Thymus (tissue), 11 donors: Measurements from ENCODE around the gene SLC44A2. TPM values are rescaled to one million over a fixed set of nuclear protein-coding genes. Genes with fewer than 3 reads are reported as not detected.
A peak's percentile ranks its signal among the peaks of the same experiment; 100 is the strongest.

Experiments
- DNase-seq, 9 donors: peaks; one replicate each; pipeline ENCODE4 v3.0.0-alpha.2; 2013; ENCODE audit warnings: low spot score in 9 of 9, low read depth in 6 of 9, missing footprints in 1 of 9
- H3K27ac ChIP-seq, 2 donors: one replicate each; pipeline ENCODE4 v1.5.1; 2013; ENCODE audit warnings: control low read depth in 1 of 2, low read depth in 1 of 2, low read length in 1 of 2, mild to moderate bottlenecking in 1 of 2, moderate library complexity in 1 of 2
- H3K27me3 ChIP-seq, 2 donors: one replicate each; pipeline ENCODE4 v1.5.1; 2013; ENCODE audit warnings: low read length in 1 of 2; ENCODE audit not compliant: control insufficient read depth in 2 of 2, insufficient read depth in 1 of 2
- H3K36me3 ChIP-seq, 2 donors: one replicate each; pipeline ENCODE4 v1.5.1; 2013; ENCODE audit warnings: low read length in 1 of 2, mild to moderate bottlenecking in 1 of 2, moderate library complexity in 1 of 2; ENCODE audit not compliant: control insufficient read depth in 2 of 2, insufficient read depth in 2 of 2
- H3K4me1 ChIP-seq, 2 donors: one replicate each; pipeline ENCODE4 v1.5.1; 2013; ENCODE audit warnings: low read length in 2 of 2; ENCODE audit not compliant: control insufficient read depth in 2 of 2, insufficient read depth in 2 of 2
- H3K4me3 ChIP-seq, 2 donors: one replicate each; pipeline ENCODE4 v1.5.1; 2013; ENCODE audit warnings: low read length in 2 of 2, control low read depth in 1 of 2, mild to moderate bottlenecking in 1 of 2
- H3K9me3 ChIP-seq, 2 donors: one replicate each; pipeline ENCODE4 v1.5.1; 2013; ENCODE audit warnings: low read length in 1 of 2, mild to moderate bottlenecking in 1 of 2; ENCODE audit not compliant: control insufficient read depth in 2 of 2, insufficient read depth in 1 of 2
- WGBS: extraction: QIAGEN DNeasy Blood & Tissue Kit; methylation state at CpG from one replicate; pipeline ENCODE4 v1.1.7; 2013; 5-methylcytosine and 5-hydroxymethylcytosine counted together
- polyA plus RNA-seq: library from polyadenylated mRNA; stranded (reverse); fragments of 200-250 nt; gene quantifications from one replicate; pipeline ENCODE4 v1.2.3, GENCODE V29; 2013
- total RNA-seq: library from RNA; stranded (reverse); fragments of 120-200 nt; gene quantifications from one replicate; pipeline ENCODE4 v1.2.4, GENCODE V29; 2013
- donor health status: healthy.

SLC44A2 gene
- total and polyA plus RNA-seq, 2 donors: 25.6 to 78.4 TPM

DNA sequence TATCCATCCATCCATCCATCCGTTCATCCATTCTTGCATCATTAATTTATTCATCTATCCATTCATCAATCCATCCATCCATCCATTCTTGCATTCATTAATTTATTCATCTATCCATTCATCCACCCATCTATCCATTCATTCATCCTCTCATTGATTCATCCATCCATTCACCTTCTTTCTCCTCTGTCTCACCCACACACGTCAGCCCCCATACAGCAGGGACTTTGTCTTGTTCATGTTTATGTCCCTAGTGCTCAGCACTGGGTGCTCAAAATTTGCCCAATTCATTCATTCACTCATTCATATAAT is 37.6 kb upstream of the SLC44A2 start:
- H3K27ac ChIP-seq: no peak overlapping the region
- H3K36me3 ChIP-seq: no peaks in the 10 kb centered on the region
- peaks cover 0 to 4% of the 10 kb centered on the region in 2 donors for H3K9me3 ChIP-seq
- peaks cover 12 to 33% of the 10 kb centered on the region in 2 donors for H3K27me3 ChIP-seq
- no peak for DNase-seq
- no peak overlapping the region for H3K4me3 ChIP-seq
- H3K4me1 ChIP-seq: no peaks in the 10 kb centered on the region
- WGBS: 97% methylated on average over 2 of the region's 2 CpGs

DNA sequence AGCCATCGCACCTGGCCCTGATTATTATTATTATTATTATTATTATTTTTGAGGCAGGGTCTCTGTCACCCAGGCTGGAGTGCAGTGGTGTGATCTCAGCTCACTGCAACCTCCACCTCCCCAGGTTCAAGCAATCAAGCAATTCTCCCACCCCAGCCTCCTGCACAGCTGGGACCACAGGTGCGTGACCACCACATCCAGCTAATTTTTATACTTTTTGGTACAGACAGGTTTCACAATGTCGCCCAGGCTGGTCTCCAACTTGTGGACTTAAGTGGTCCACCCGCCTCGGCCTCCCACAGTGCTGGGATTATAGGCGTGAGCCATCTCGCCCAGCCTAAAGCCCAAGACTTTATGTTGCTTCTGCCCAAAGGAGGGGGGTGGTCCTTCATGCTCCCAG is 32.2 kb upstream of the SLC44A2 start:
- Histone ChIP-seq H3K36me3 (no peaks in the 10 kb centered on the region), H3K27me3 (peaks cover 0 to 15% of the 10 kb centered on the region in 2 donors), H3K4me3 (no peak overlapping the region), H3K9me3 (no peaks in the 10 kb centered on the region), H3K4me1 (peaks cover 3 to 10% of the 10 kb centered on the region in 2 donors), H3K27ac (no peak overlapping the region)
- WGBS: 98% methylated on average over 7 of the region's 7 CpGs
- DNase-seq: no peak

DNA sequence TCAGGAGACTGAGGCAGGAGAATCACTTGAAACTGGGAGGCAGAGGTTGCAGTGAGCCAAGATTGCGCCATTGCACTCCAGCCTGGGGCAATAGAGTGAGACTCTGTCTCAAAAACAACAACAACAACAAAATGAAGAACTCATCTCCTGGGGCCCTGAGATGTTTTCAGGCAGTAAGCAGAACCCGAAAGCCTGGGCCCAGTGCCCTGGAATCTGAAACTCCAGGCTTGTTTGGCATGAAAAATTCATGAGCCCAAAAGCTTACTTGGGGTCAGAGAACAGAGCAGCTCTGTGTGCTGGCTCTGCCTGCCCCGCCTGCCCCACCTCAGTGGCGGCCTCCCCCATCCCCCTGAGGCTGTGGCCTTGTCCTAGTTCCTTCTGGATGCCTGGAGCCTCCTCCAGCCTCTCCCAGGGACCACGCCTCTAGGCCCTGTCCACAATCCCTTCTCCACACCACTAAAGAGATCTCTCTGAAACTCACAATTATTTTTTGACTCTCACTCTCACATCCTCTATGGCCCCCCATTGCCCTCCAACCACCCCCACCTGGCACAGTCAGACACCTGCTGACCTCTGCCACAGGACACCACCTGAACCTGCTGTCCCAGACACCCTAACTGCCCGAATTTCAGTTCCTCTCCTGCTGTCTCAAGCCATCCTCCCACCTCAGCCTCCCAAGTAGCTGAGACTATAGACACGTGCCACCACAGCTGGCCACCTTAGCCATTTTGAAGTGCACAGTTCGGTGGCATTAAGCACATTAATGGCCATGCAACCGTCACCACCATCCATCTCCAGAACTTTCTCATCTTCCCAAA is 31.3 kb upstream of the SLC44A2 start:
- H3K36me3 ChIP-seq: no peaks in the 10 kb centered on the region
- peaks cover 0 to 6% of the 10 kb centered on the region in 2 donors for H3K27me3 ChIP-seq
- no peak for DNase-seq
- H3K9me3 ChIP-seq: no peaks in the 10 kb centered on the region
- no peak overlapping the region for H3K27ac ChIP-seq
- H3K4me1 ChIP-seq: peaks cover 3 to 10% of the 10 kb centered on the region in 2 donors
- H3K4me3 ChIP-seq: no peak overlapping the region
- 87% methylated on average over 9 of the region's 9 CpGs for WGBS

DNA sequence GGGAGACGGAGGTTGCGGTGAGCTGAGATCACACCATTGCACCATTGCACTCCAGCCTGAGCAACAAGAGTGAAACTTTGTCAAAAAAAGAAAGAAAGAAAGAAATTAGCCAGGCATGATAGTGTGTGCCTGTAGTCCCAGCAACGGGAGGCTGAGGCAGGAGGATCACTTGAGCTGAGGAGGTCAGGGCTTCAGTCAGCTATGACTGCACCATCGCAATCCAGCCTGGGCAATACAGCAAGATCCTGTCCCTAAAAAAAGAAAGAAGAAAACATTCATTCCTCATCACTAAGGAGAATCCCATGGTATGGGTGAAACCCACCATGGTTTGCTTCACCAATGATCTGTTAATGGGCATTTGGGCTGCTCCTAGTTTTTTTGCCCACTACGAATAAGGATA is 25.2 kb upstream of the SLC44A2 start:
- Histone ChIP-seq H3K9me3 (peaks cover 0 to 4% of the 10 kb centered on the region in 2 donors), H3K27me3 (peaks cover 0 to 6% of the 10 kb centered on the region in 2 donors), H3K36me3 (no peaks in the 10 kb centered on the region), H3K27ac (no peak overlapping the region), H3K4me3 (no peak overlapping the region), H3K4me1 (peaks cover 13 to 38% of the 10 kb centered on the region in 2 donors)
- no peak for DNase-seq
- WGBS: over 99% methylated on average over 5 of the region's 5 CpGs

DNA sequence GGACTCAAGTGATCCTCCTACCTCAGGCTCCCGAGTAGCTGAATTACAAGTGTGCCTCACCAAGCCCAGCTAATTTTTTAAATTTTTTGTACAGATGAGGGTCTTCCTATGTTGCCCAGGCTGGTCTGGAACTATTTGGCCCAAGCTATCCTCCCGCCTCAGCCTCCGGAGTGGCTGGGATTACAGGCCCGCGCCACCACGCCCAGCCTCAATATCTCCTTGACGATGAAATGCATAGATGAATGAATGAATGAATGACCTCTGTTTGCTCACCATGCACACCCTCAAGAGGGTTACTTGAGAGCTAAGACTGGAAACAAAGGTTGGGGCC is 23.4 kb upstream of the SLC44A2 start:
- H3K27ac ChIP-seq: peak overlapping the region in 1 of 2 donors; percentile 5
- peaks cover 10 to 28% of the 10 kb centered on the region in 2 donors for H3K4me1 ChIP-seq
- no peaks in the 10 kb centered on the region for H3K36me3 ChIP-seq
- peak in 1 of 9 donors; percentile 41 for DNase-seq
- WGBS: 45% methylated on average over 7 of the region's 7 CpGs
- no peaks in the 10 kb centered on the region for H3K27me3 ChIP-seq
- peaks cover 0 to 4% of the 10 kb centered on the region in 2 donors for H3K9me3 ChIP-seq
- peak overlapping the region in 1 of 2 donors; percentile 99 for H3K4me3 ChIP-seq

DNA sequence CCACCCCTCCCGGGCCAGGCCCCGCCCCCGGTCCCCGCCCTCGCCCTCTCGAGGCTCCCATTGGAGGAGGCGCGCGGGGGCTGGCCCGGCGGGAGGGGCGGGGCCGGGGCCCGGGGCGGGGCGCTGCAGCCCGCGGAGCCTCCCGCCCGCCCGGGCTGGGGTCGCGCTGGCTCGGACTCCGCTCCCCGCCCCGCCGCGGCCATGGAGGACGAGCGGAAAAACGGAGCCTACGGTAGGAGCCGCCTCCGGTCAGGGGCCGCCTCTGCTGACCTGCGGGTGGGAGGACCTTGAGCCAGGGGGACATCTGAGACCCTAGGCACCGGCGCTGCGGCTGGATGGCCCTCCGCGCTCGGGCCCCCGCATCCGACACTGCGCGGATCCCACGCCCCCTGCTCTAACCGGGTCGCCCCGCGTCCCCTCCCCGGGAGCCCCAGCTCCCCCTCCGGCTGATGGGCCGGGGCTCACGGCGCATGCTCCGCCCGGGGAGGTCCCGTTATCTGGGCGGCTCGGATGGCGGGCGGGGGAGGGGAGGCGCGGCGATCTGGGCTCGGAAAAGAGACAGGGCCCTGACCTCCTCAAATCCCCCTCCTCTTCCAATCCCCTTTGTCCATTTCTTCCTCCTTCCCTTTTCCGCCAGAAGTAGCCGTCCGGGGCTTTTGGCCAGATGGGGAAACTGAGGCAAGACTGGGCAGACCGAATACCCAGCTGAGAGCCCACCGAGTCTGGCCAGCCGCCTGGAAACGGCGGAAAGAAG is 22.8 kb upstream of the SLC44A2 start:
- WGBS: under 1% methylated on average over 76 of the region's 76 CpGs
- Histone ChIP-seq H3K27ac (peak overlapping the region; percentile 97 to 98), H3K4me1 (peaks cover 10 to 28% of the 10 kb centered on the region in 2 donors), H3K36me3 (no peaks in the 10 kb centered on the region), H3K4me3 (peak overlapping the region; percentile 93 to 99), H3K27me3 (no peaks in the 10 kb centered on the region), H3K9me3 (peaks cover 0 to 4% of the 10 kb centered on the region in 2 donors)
- peak in 8 of 9 donors; percentile 19 to 92 (median 77) for DNase-seq

DNA sequence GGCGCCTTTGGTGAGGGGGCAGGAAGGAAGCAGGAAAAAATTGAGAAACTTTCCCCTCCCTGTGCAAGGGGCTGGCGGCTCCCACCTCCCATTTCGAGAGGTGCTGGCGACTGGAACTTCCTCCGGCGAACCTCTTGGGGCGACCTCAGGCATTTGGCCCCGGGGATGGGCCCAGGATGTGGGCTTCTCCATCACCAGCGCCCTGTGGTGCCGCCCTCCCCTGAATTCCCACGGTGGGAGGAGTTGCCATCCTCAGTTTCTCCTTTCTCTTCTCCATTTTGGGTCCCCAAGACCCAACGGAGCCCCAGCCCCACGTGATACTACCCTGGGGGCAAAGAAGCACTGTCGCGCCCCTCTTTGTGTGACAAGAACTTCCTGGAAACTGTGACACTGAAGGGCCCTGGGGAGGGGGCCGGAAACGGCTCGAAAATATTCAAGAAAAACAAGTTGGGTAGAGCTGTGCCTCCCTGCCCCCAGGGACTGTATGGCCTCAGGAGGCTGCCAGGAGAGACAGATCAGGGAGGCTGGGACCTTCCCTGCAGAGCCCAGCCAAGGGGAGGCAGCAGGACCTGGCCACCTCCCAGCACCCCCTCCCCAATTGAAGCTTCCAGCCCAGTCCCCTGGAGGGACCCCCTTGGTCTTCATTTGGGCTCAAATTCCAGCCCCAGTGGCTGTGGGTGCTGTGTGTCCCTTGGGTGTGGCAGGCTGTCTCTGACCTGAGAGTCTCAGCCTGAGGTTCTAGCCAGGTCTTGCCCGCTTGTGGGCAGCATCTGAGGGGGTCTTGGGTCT is 22.1 kb upstream of the SLC44A2 start:
- peak; percentile 76 to 97 (median 85) for DNase-seq
- WGBS: 11% methylated on average over 19 of the region's 19 CpGs
- Histone ChIP-seq H3K27me3 (no peaks in the 10 kb centered on the region), H3K27ac (peak overlapping the region; percentile 97 to 98), H3K4me3 (peak overlapping the region; percentile 93 to 99), H3K36me3 (no peaks in the 10 kb centered on the region), H3K9me3 (peaks cover 0 to 4% of the 10 kb centered on the region in 2 donors), H3K4me1 (peaks cover 10 to 28% of the 10 kb centered on the region in 2 donors)

DNA sequence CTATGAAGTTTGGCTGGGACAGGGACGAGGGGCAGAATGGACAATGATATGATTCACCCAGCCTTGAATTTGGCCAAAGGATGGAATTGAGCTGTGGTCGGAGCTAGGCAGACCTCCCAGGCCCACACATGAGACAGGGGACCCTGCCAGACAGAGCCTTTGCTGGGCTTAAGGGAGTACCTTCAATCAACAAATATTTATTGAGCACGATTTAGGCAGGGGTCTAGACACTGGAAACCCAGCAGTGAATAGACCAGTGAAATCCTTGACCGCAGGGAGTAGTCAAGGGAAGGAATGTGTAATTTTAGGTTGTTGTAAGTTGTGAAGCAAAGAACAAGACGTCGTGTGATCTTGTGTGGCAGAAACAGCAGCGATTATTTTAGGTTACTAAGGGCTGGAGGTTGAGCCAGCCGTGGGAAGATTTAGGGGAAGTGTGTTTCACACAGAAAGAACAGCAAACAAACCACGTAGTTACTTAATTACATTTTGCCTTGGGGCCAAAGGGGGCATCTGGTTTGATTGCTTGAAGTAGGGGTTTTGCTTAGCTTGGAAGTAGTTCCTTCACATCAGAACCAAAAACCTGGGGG is 21.4 kb upstream of the SLC44A2 start:
- Histone ChIP-seq H3K9me3 (peaks cover 0 to 4% of the 10 kb centered on the region in 2 donors), H3K27me3 (no peaks in the 10 kb centered on the region), H3K27ac (peak overlapping the region; percentile 97 to 98), H3K4me1 (peaks cover 10 to 28% of the 10 kb centered on the region in 2 donors), H3K4me3 (peak overlapping the region; percentile 93 to 99), H3K36me3 (no peaks in the 10 kb centered on the region)
- peak in 6 of 9 donors; percentile 20 to 73 (median 30) for DNase-seq
- WGBS: 16% methylated on average over 9 of the region's 9 CpGs
